Pulmonary artery endothelial cell (primary cell): ENCODE data around the gene CDK19. TPM values are rescaled to one million over a fixed set of nuclear protein-coding genes. Genes with fewer than 3 reads are reported as not detected.
"Not testable (repeated sequence)": the region's sequence is repeated elsewhere in the genome, so short reads cannot be mapped to it uniquely, and the experiment has no call there.

Experiments used
- DNase-seq: peaks from one replicate; pipeline ENCODE4 v3.0.0-alpha.2; 2011; ENCODE audit warnings: low read depth, low spot score
- total RNA-seq: library from RNA; depleted of rRNA; stranded (reverse); fragments of >200 nt; gene quantifications from 2 replicates; pipeline ENCODE4 v1.2.3, GENCODE V29; 2014

Gene CDK19
- total RNA-seq, 1 donor from 2014 or later = 5.1 TPM

GRCh38 chr6:110589865-110590513 lies 225.3 kb downstream of the CDK19 start:
- no peak for DNase-seq

- no peak for DNase-seq
Observed at GRCh38 chr6:110587328-110587727, 227.9 kb downstream of the CDK19 start.

DNA sequence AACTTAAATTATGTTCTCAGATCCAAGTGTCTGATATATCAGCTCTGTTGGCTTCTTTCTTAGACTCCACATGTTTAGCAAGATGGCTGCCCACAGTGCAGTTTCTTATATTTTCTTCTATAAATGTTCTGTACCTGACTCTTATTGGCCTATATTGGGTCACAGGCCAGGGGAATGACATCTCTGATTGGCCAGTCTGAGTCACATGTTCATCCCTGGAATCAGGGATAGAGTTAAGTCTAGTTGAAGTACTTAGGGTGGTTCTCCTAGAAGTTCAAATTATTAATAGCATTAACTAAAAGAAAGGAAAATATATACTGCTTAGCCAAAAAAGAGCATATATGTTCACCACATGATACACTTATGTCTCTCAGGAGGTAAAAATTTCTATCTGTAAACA lies 233.6 kb downstream of the CDK19 start:
- DNase-seq = no peak

GRCh38 chr6:110577596-110578167 lies 237.6 kb downstream of the CDK19 start:
- DNase-seq = not testable (repeated sequence)

DNA sequence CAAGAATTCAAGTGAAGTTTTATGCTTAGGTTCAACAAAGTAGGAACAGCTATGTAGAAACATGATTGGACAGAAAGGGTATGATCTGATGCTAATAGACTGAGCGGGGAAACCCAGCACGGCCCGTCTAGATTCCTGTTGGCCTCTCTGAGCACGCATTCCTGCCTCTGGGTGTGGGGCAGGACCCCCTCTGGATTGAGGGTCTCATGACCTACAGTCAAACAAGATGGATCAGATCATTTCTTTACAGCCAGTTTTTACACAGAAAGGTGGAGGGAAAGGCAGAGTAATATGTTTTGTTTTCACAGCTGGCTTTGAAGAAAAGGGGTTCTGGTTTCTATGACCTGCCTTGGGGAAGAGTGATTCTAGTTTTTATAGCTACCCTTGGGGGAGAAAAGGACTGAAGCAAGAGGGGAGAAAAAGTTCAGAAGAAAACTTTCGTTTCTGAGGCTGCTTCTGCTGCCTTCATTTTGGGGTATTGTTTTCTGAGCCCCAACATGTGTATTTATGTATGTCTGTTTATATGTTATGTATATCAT lies 239.3 kb downstream of the CDK19 start:
- DNase-seq = no peak

DNA sequence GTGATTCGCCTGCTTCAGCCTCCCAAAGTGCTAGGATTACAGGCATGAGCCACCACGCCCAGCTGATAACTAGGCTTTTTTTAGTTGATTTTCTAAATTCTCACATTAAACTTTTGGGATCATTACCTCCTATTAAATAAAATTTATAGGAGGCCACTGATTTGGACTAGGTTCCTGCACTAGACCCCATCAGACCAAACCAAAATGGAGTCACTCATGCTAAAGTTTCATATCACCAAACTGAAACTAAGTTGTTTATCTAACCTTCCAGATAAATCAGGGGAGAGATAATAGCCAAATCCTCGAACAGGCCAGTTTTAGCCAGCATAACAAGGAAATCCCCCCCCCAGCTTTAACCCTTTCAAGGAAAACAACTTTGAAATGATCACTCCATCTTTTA lies 240.5 kb downstream of the CDK19 start:
- no peak for DNase-seq

GRCh38 chr6:110573537-110573936 lies 241.7 kb downstream of the CDK19 start:
- no peak for DNase-seq

- no peak for DNase-seq
Observed at GRCh38 chr6:110573136-110573535, 242.1 kb downstream of the CDK19 start.

- DNase-seq = no peak
Observed at GRCh38 chr6:110567957-110568696, 247.1 kb downstream of the CDK19 start.

- no peak for DNase-seq
Observed at GRCh38 chr6:110566346-110567125, 248.7 kb downstream of the CDK19 start.

GRCh38 chr6:110564703-110565421 lies 250.4 kb downstream of the CDK19 start:
- DNase-seq = no peak

DNA sequence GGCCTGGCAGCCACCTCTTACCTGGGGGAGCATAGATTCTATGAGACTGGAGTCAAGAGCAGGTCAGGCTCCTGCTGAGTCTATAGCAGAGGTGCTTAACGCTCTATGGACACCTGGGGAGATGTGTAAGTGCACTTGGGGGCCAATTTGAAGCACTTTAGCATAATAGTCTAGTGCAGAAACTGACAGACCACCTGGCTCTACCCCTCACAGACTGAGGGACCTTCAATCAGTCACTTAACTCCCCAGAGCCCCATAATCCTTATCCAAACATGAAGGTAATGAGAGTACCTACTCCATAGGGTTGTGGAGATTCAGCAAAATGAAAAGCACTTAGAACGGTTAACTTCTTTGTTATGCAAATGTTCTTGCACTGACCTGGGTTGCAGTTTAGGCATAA lies 251.6 kb downstream of the CDK19 start:
- DNase-seq = no peak

- no peak for DNase-seq
Observed at GRCh38 chr6:110562316-110562915, 252.9 kb downstream of the CDK19 start.

DNA sequence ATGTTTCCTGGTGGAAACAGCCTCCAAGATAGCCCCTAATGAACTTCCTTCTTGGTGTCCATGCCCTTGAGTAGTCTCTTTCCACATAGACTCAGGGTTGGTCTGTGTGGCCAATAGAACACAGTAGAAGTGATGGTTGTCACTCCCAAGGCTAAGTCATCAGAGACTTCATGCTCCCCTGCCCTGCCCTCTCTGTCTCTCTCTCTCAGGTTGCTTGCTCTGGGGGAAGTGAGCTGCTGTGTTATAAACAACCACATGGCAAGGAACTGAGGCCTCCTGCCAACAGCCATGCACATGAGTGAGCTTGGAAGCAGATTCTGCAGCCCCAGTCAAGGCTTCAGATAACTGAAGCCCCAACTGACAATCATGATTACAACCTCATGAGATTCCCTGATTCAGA lies 253.6 kb downstream of the CDK19 start:
- DNase-seq = no peak

- DNase-seq = no peak
Observed at GRCh38 chr6:110561008-110561396, 254.3 kb downstream of the CDK19 start.

- DNase-seq = no peak
Observed at GRCh38 chr6:110560239-110561007, 254.8 kb downstream of the CDK19 start.
